HL-60 (cell line): ENCODE results near the gene LARGE2.

ENCODE experiments used
- DNase-seq, 2 experiments: peaks; one replicate each; pipeline ENCODE4 v3.0.0-alpha.2; 2010 to 2020; ENCODE audit warnings: low read depth in 1 of 2, low spot score in 1 of 2
- H3K27ac ChIP-seq: fragments of 250-450 bp; sonication (Bioruptor Pico); replicated peaks from 2 replicates; pipeline ENCODE4 v1.5.1; 2020; ENCODE audit warnings: mild to moderate bottlenecking, moderate library complexity
- H3K27me3 ChIP-seq: fragments of 250-450 bp; sonication (Bioruptor Pico); 2 replicates; pipeline ENCODE4 v1.5.1; 2021; ENCODE audit warnings: mild to moderate bottlenecking, moderate library complexity; ENCODE audit not compliant: insufficient read depth, poor library complexity, severe bottlenecking
- H3K4me3 ChIP-seq: replicated peaks from 2 replicates; pipeline ENCODE4 v1.5.1; 2011; ENCODE audit warnings: mild to moderate bottlenecking, control low read depth, low read length; ENCODE audit not compliant: insufficient read depth
- GABPA ChIP-seq: IDR thresholded peaks from 2 replicates; pipeline ENCODE4 v1.6.1; 2012; ENCODE audit warnings: low read depth
- POLR2AphosphoS5 ChIP-seq: IDR thresholded peaks from 2 replicates; pipeline ENCODE4 v1.6.1; 2012; ENCODE audit warnings: low read depth
- SPI1 ChIP-seq: IDR thresholded peaks from 2 replicates; pipeline ENCODE4 v1.6.1; 2012; ENCODE audit warnings: low read depth, mild to moderate bottlenecking, borderline replicate concordance
- TF ChIP-seq, protein P1 (sequence below): IDR thresholded peaks from one replicate; pipeline ENCODE4 v1.5.1; 2011; ENCODE audit warnings: low read length, control low read depth, inconsistent platforms; ENCODE audit not compliant: insufficient read depth
- TF ChIP-seq, protein P2 (sequence below): IDR thresholded peaks from 2 replicates; pipeline ENCODE4 v1.6.1; 2012; ENCODE audit warnings: low read depth; ENCODE audit not compliant: insufficient replicate concordance

LARGE2 gene

DNA sequence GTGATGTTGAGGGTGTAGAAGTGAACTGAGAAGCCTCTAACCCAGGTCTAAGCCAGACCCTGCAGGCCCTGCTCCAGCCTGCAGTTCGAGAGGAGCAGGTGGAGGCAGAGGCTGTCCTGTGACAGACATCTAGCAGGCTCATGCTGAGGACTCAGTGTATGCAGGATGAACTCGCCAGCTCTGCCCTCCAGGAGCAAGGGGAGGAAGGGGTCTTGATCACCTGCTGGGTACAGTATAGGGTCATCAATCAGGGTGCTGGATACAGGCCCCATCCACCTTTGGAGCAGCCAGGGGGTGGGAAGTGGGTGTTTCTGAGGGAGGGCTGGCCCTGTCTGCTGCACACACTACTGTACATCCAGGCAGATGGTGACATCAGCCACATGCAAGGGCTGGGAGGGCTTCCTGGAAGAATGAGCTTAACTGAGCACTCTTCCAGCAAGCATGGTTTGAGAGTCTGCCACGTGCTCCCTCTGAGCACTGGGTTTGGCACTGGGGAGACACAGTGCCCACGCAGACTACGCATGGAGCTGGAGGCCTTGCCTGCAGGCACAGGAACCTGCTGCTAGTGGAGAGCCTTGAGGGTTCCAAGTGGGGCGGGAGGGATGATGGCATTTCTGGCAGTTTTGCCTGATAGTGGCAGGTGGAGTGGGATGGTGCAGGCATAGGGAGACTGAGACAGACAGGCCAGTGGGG lies 27.8 kb upstream of the LARGE2 start:
- Histone ChIP-seq H3K27ac (no peak overlapping the region), H3K4me3 (no peak overlapping the region), H3K27me3 (peaks cover 18% of the 10 kb centered on the region)
- TF ChIP-seq POLR2AphosphoS5, result no peak
- DNase-seq, result no peak

DNA sequence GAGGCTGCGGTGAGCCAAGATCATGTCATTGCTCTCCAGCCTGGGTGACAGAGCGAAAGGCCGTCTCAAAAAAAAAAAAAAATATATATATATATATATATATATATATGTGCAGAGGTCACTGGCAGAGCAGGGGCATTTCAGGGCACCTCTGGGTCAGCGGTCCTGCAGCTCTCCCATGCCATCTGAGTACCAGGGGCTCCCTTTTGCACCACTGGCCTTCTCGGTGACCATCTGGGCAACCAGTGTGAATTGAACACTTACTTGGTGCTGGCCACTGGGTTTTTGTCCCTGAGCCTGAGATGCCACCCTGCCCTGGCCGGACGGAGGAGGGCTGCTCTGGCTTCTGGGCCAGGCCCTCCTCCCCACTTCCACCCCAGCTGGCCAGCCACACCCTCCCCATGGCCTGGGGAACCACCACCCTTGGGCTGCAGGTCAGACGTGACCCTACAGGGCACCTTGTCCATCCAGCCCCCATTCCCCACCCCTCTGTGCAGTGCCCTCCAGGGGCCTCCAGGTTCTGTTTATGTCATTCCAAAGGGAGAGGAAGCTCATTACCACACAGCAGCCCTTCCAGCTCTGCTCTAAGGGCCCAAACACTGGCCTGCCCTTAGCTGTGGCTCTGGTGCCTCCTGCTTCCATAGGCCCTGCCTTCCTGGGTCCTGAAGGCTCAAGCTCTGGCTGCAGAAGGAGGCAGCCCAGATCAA lies 26.8 kb upstream of the LARGE2 start:
- Histone ChIP-seq H3K27me3 (peaks cover 24% of the 10 kb centered on the region), H3K27ac (no peak overlapping the region), H3K4me3 (no peak overlapping the region)
- no peak for DNase-seq
- TF ChIP-seq, protein P1, sequence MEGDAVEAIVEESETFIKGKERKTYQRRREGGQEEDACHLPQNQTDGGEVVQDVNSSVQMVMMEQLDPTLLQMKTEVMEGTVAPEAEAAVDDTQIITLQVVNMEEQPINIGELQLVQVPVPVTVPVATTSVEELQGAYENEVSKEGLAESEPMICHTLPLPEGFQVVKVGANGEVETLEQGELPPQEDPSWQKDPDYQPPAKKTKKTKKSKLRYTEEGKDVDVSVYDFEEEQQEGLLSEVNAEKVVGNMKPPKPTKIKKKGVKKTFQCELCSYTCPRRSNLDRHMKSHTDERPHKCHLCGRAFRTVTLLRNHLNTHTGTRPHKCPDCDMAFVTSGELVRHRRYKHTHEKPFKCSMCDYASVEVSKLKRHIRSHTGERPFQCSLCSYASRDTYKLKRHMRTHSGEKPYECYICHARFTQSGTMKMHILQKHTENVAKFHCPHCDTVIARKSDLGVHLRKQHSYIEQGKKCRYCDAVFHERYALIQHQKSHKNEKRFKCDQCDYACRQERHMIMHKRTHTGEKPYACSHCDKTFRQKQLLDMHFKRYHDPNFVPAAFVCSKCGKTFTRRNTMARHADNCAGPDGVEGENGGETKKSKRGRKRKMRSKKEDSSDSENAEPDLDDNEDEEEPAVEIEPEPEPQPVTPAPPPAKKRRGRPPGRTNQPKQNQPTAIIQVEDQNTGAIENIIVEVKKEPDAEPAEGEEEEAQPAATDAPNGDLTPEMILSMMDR, result no peak
- TF ChIP-seq SPI1, result no peak
- TF ChIP-seq, protein P2, sequence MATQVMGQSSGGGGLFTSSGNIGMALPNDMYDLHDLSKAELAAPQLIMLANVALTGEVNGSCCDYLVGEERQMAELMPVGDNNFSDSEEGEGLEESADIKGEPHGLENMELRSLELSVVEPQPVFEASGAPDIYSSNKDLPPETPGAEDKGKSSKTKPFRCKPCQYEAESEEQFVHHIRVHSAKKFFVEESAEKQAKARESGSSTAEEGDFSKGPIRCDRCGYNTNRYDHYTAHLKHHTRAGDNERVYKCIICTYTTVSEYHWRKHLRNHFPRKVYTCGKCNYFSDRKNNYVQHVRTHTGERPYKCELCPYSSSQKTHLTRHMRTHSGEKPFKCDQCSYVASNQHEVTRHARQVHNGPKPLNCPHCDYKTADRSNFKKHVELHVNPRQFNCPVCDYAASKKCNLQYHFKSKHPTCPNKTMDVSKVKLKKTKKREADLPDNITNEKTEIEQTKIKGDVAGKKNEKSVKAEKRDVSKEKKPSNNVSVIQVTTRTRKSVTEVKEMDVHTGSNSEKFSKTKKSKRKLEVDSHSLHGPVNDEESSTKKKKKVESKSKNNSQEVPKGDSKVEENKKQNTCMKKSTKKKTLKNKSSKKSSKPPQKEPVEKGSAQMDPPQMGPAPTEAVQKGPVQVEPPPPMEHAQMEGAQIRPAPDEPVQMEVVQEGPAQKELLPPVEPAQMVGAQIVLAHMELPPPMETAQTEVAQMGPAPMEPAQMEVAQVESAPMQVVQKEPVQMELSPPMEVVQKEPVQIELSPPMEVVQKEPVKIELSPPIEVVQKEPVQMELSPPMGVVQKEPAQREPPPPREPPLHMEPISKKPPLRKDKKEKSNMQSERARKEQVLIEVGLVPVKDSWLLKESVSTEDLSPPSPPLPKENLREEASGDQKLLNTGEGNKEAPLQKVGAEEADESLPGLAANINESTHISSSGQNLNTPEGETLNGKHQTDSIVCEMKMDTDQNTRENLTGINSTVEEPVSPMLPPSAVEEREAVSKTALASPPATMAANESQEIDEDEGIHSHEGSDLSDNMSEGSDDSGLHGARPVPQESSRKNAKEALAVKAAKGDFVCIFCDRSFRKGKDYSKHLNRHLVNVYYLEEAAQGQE, result no peak
- no peak for TF ChIP-seq POLR2AphosphoS5
- TF ChIP-seq GABPA, result no peak

DNA sequence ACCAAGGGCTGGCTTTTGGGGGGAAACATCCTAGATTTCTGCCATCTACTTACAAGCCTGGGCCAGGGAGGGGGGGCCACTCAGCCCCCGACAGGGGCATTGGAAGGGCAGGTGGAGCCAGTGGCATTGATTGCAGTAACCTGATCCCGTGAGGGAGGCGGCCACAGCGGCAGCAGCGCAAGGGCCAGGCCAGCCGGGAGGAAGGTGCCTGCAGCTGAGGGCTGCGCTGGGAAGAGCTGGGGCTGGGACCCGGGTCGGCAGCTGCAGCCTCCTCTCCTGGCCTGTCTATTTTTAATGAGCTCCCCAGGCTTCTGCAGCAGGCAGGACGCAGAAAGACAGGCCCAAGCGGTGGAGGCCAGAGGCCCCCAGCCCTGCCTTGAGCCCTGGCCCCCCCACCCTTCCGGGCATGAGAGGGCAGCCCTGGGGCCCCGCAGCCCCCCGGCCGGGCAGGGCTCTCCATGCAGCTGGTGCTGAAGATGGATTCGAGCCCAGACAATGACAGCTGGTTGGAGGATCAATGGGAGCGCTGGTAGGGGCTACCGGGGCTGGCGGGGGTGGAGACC lies 26.0 kb upstream of the LARGE2 start:
- TF ChIP-seq POLR2AphosphoS5, result no peak
- TF ChIP-seq, protein P2, result peak; percentile 78
- peaks cover 29% of the 10 kb centered on the region for H3K27me3 ChIP-seq
- no peak overlapping the region for H3K4me3 ChIP-seq
- no peak for DNase-seq
- no peak overlapping the region for H3K27ac ChIP-seq

DNA sequence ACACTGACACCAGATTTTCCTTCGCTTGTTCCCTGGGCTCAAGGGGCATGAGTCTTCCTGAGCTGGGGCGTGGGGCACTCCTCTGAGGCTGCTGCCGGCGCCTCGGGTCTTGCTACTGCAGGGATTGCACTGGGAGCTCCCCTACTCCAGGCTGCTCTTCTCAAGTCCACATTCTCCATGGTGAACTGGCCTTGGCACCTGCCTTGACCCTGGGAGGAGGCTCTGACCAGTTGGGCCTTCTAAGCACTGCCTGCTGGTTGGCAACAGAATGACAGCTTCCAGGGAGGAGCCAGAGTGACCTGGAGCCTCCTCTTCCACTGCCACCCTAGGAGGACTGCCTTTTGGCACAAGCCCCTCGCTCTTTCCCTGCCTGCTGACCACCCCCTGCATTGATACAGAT lies 24.9 kb upstream of the LARGE2 start:
- no peak for DNase-seq
- no peak overlapping the region for H3K4me3 ChIP-seq
- no peak overlapping the region for H3K27ac ChIP-seq
- TF ChIP-seq, protein P2, result no peak
- TF ChIP-seq POLR2AphosphoS5 (no peak), GABPA (no peak), SPI1 (no peak)
- TF ChIP-seq, protein P1, result no peak
- peaks cover 29% of the 10 kb centered on the region for H3K27me3 ChIP-seq
